OCI-LY7 (cell line): Measurements from ENCODE around the gene NAPA. TPM values are rescaled to one million over a fixed set of nuclear protein-coding genes. Genes with fewer than 3 reads are reported as not detected.

Source experiments
- BruUV-seq: library from RNA; stranded (reverse); fragments of 400-500 nt; replicated peaks from 2 replicates; lab custom pipeline; 2021; lab: Mats Ljungman, UMichigan
- CTCF ChIA-PET: fragments of 300-600 bp; sonication (Branson Sonifier 250); formaldehyde crosslinking; loops from one replicate; lab custom pipeline; 2022; ENCODE audit warnings: antibody characterized with exemption; ENCODE audit not compliant: unreplicated experiment; lab: Charles Lee
- POLR2A ChIA-PET: fragments of 300-600 bp; sonication (Branson Sonifier 250); formaldehyde crosslinking; loops from one replicate; lab custom pipeline; 2022; ENCODE audit warnings: antibody characterized with exemption; lab: Charles Lee
- DNase-seq: peaks from one replicate; pipeline ENCODE4 v3.0.0-alpha.2; 2015; ENCODE audit warnings: low spot score
- H2AFZ ChIP-seq: fragments of 200-600 bp; sonication (generic), shearing (Covaris generic); 2 replicates; pipeline ENCODE4 v1.6.1; 2014; ENCODE audit warnings: mild to moderate bottlenecking, antibody characterized with exemption, low read length, moderate library complexity
- H3K27ac ChIP-seq: fragments of 200-600 bp; sonication (generic); 2 replicates; pipeline ENCODE4 v1.5.1; 2014; ENCODE audit warnings: mixed run types, low read depth, mild to moderate bottlenecking, moderate library complexity, low read length, inconsistent platforms; ENCODE audit not compliant: poor library complexity, severe bottlenecking
- H3K36me3 ChIP-seq: fragments of 200-600 bp; sonication (generic); 2 replicates; pipeline ENCODE4 v1.6.1; 2014; ENCODE audit warnings: mild to moderate bottlenecking, antibody characterized with exemption, low read length, moderate library complexity, mixed read lengths; ENCODE audit not compliant: insufficient read depth
- H3K4me1 ChIP-seq: fragments of 200-600 bp; sonication (generic); 2 replicates; pipeline ENCODE4 v1.5.1; 2014; ENCODE audit warnings: mild to moderate bottlenecking, low read length; ENCODE audit not compliant: insufficient read depth, poor library complexity, severe bottlenecking
- H3K4me2 ChIP-seq: fragments of 200-600 bp; sonication (generic); 2 replicates; pipeline ENCODE4 v1.6.1; 2014; ENCODE audit warnings: mild to moderate bottlenecking, low read length
- H3K4me3 ChIP-seq: fragments of 200-600 bp; sonication (generic); 2 replicates; pipeline ENCODE4 v1.5.1; 2014; ENCODE audit warnings: mild to moderate bottlenecking, low read depth, low read length; ENCODE audit not compliant: poor library complexity, severe bottlenecking
- H3K79me2 ChIP-seq: fragments of 200-600 bp; sonication (generic); 2 replicates; pipeline ENCODE4 v1.6.1; 2016; ENCODE audit warnings: low read depth, mild to moderate bottlenecking, low read length, moderate library complexity, mixed read lengths; ENCODE audit not compliant: insufficient read depth
- H3K9me2 ChIP-seq: fragments of 200-600 bp; sonication (generic); 2 replicates; pipeline ENCODE4 v1.6.1; 2016; ENCODE audit warnings: mild to moderate bottlenecking, low read length, mixed read lengths; ENCODE audit not compliant: insufficient read depth
- H3K9me3 ChIP-seq: fragments of 200-600 bp; sonication (generic); 2 replicates; pipeline ENCODE4 v1.6.1; 2014; ENCODE audit warnings: mild to moderate bottlenecking, mixed run types, low read length, mixed read lengths
- H4K20me1 ChIP-seq: fragments of 200-600 bp; sonication (generic); 2 replicates; pipeline ENCODE4 v1.6.1; 2014; ENCODE audit warnings: mild to moderate bottlenecking, antibody characterized with exemption, low read length, moderate library complexity, mixed read lengths; ENCODE audit not compliant: insufficient read depth
- EZH2phosphoT487 ChIP-seq: fragments of 200-600 bp; sonication (generic); IDR thresholded peaks from 2 replicates; pipeline ENCODE4 v1.6.1; 2018; ENCODE audit warnings: low read depth, borderline replicate concordance, mild to moderate bottlenecking, mixed run types, antibody characterized with exemption, low read length, moderate library complexity, mixed read lengths
- intact Hi-C: fragments of 100-400 bp; cut with micrococcal nuclease; formaldehyde crosslinking; loops from one replicate; pipeline ENCODE4 v1.10.0; 2022; ENCODE audit not compliant: unreplicated experiment
- total RNA-seq, 2 experiments: library from RNA; depleted of rRNA in 1 of 2; stranded (reverse); fragments of >200 nt in 1 of 2; shearing (Covaris generic) in 1 of 2; gene quantifications; 2 replicates each; pipeline ENCODE4 v1.2.3, GENCODE V29; 2014 to 2022
- TF ChIP-seq, protein P1 (sequence below): fragments of 200-600 bp; sonication (generic); conservative IDR thresholded peaks from 2 replicates; pipeline ENCODE4 v1.5.1; 2014; ENCODE audit warnings: mild to moderate bottlenecking, antibody characterized with exemption, low read length, moderate library complexity, mixed read lengths

NAPA gene
- total RNA-seq, 2 experiments from 2014 or later, result 56.5 to 71.4 TPM

DNA sequence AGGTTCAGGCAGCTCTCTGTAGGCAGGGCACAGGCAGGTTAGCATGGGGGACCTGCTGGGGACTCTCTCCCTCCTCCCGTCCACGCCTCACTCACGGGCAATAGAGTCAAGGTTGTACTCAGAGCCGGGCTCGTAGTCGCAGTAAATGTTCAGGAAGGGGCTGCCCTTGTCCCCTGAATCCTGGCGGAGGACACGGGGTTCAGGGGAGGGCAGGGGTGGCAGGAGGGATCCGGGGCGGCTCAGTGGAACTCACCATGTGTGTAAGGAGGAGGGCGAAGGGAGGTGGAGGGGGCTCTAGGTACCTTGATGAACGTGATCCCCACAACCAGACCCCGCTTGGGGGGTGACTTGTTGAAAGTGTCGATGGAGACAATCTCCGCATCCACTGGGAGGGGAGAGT is 31.7 kb downstream of the NAPA start:
- Histone ChIP-seq H3K36me3 (peaks cover 7% of the 10 kb centered on the region), H3K9me2 (no peaks in the 10 kb centered on the region), H3K4me3 (peak overlapping the region; percentile 77), H3K79me2 (no peaks in the 10 kb centered on the region; the same call in 1 of the 2 replicates), H4K20me1 (no peaks in the 10 kb centered on the region), H3K4me2 (peak overlapping the region; percentile 96), H3K27ac (no peak overlapping the region), H3K4me1 (peaks cover 38% of the 10 kb centered on the region), H2AFZ (no peak overlapping the region), H3K9me3 (no peaks in the 10 kb centered on the region)
- ChIA-PET POLR2A (interaction anchor here (0.6 kb wide), 2 partner anchors 117 to 365 kb away, joined by 3 read pairs; no protein-coding TSS in a partner anchor), CTCF (interaction anchor here (1.0 kb wide), 1 partner anchor 123 kb away, joined by 3 read pairs; no protein-coding TSS in a partner anchor)
- BruUV-seq, result no TSS peak
- no peak for DNase-seq
- intact Hi-C loops, result loop anchor here (2.0 to 10.0 kb wide), 2 partner anchors 78 to 122 kb away; partner anchors contain the start of gene BICRA
- TF ChIP-seq, protein P1, sequence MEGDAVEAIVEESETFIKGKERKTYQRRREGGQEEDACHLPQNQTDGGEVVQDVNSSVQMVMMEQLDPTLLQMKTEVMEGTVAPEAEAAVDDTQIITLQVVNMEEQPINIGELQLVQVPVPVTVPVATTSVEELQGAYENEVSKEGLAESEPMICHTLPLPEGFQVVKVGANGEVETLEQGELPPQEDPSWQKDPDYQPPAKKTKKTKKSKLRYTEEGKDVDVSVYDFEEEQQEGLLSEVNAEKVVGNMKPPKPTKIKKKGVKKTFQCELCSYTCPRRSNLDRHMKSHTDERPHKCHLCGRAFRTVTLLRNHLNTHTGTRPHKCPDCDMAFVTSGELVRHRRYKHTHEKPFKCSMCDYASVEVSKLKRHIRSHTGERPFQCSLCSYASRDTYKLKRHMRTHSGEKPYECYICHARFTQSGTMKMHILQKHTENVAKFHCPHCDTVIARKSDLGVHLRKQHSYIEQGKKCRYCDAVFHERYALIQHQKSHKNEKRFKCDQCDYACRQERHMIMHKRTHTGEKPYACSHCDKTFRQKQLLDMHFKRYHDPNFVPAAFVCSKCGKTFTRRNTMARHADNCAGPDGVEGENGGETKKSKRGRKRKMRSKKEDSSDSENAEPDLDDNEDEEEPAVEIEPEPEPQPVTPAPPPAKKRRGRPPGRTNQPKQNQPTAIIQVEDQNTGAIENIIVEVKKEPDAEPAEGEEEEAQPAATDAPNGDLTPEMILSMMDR, result no peak
- no peak for TF ChIP-seq EZH2phosphoT487

DNA sequence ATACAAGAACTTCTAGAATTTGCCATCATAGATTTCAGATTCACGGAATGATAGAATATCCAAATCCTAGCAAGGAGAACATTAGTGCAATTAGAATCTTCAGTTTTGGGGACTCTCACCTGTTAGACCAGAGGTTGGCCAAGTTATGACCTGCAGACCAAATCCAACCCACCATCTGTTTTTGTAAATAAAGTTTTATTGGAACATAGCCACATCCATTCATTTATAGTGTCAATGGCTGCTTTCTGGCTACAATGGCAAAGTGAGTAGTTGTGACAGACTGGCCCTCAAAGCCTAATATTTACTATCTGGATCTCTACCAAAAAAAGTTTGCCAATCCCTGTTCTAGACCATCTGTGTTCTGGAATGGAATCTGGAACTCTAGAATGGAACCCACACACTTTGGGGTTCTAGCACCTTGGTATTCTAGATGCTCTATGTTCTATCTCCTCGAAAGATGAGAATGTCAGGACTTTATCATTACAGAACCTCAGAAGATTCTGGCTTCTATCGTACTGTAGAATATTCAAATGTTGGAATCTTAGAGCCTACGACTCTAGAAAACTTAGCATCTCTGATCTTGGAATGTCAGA is 33.3 kb downstream of the NAPA start:
- H3K4me3 ChIP-seq, result no peak overlapping the region
- H3K27ac ChIP-seq, result no peak overlapping the region
- intact Hi-C loops, result loop anchor here (2.0 to 10.0 kb wide), 2 partner anchors 79 to 123 kb away; partner anchors contain the start of gene BICRA
- CTCF ChIA-PET, result no interaction called here
- peaks cover 7% of the 10 kb centered on the region for H3K36me3 ChIP-seq
- no peaks in the 10 kb centered on the region for H4K20me1 ChIP-seq
- H3K4me1 ChIP-seq, result peaks cover 22% of the 10 kb centered on the region
- no peaks in the 10 kb centered on the region for H3K9me3 ChIP-seq
- no peak for TF ChIP-seq EZH2phosphoT487
- TF ChIP-seq, protein P1, result no peak
- no peak overlapping the region for H3K4me2 ChIP-seq
- no peaks in the 10 kb centered on the region for H3K9me2 ChIP-seq
- H2AFZ ChIP-seq, result no peak overlapping the region
- no peak for DNase-seq
- POLR2A ChIA-PET, result no interaction called here
- H3K79me2 ChIP-seq, result no peaks in the 10 kb centered on the region; the same call in 1 of the 2 replicates
- no TSS peak for BruUV-seq

GRCh38 chr19:47480658-47481057 is 34.2 kb downstream of the NAPA start:
- H3K9me2 ChIP-seq, result no peaks in the 10 kb centered on the region
- no TSS peak for BruUV-seq
- H3K4me1 ChIP-seq, result peaks cover 13% of the 10 kb centered on the region
- H2AFZ ChIP-seq, result no peak overlapping the region
- peaks cover 4% of the 10 kb centered on the region for H3K36me3 ChIP-seq
- H3K9me3 ChIP-seq, result no peaks in the 10 kb centered on the region
- no peaks in the 10 kb centered on the region; the same call in 1 of the 2 replicates for H3K79me2 ChIP-seq
- H3K4me3 ChIP-seq, result no peak overlapping the region
- CTCF ChIA-PET, result no interaction called here
- no peak overlapping the region for H3K4me2 ChIP-seq
- no peak for DNase-seq
- POLR2A ChIA-PET, result no interaction called here
- no peak overlapping the region for H3K27ac ChIP-seq
- H4K20me1 ChIP-seq, result no peaks in the 10 kb centered on the region
- no peak for TF ChIP-seq EZH2phosphoT487
- TF ChIP-seq, protein P1, result no peak
- intact Hi-C loops, result loop anchor here (10.0 kb wide), 1 partner anchor 124 kb away; the partner anchor contains the start of gene BICRA
